ENCODE results near the gene ARPC4. TPM values are rescaled to one million over a fixed set of nuclear protein-coding genes. Genes with fewer than 3 reads are reported as not detected.

Gene ARPC4
- total and polyA plus RNA-seq, 10 of the 15 experiments (the other 5 are each of a cell fraction or from before 2014, with no cell fraction given) = 42.0 to 354 (median 268) TPM

DNA sequence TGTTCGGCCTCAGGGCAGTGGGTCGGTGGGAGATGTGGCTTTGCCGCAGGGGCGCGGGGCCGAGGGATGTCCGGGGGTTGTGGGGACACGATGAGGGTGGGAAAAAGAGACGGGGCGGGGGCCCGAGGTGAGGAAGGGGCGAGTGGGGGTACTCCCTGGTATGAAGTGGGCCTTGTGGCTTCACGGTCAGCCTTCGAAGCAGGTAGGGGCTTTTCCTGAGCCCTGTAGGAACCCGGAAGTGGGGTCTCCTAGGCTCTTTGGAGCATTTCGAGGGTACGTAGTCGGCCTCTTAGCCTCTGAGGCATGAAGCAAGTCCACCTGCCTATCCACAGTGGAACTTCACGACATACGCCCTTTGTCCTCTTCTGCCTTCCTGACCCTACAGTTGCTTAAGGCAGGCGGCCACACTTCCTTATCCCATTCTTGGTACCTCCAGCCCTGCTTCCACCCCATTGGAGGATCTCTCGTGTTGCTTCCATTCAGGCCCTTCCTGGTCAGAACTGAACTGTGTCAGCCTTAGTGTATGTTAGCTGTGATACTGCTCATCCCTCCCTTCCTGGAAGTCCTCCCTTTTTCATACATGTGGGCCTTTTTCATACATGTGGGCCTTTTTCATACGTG is 389 bp downstream of the ARPC4 start:
- ChIA-PET POLR2A (interaction anchor here (0.8 to 2.0 kb wide), 12 partner anchors 10 to 431 kb away, joined by 3 to 20 read pairs (median 8); partner anchors contain the start of genes BRPF1, MTMR14, OGG1 and SETD5), SMC1A (ENCODE audit: uncharacterized antibody, unreplicated experiment) (interaction anchor here (0.6 to 1.8 kb wide), 7 partner anchors 22 to 1850 kb away, joined by 3 to 11 read pairs (median 3); partner anchors contain the start of genes JAGN1, OGG1 and VGLL4), RAD21 (ENCODE audit: unreplicated experiment) (interaction anchor here (0.6 to 1.4 kb wide), 11 partner anchors 11 to 233 kb away, joined by 3 to 10 read pairs (median 5); partner anchors contain the start of genes BRPF1, CRELD1, FANCD2 and OGG1), CTCF (interaction anchor here (0.6 to 1.6 kb wide), 10 partner anchors 11 to 399 kb away, joined by 3 to 6 read pairs (median 4); partner anchors contain the start of genes MTMR14 and OGG1)
- peaks cover 6% of the 10 kb centered on the region; the same call in 1 of the 2 replicates for H4K20me1 ChIP-seq (ENCODE audit: control insufficient read depth, insufficient read depth)
- intact Hi-C loops (cut with micrococcal nuclease; ENCODE audit: unreplicated experiment) = loop anchor here (5.0 kb wide), 3 partner anchors 61 to 141 kb away; partner anchors contain the start of genes BRPF1 and CRELD1
- H3K27me3 ChIP-seq (replicated peaks in 1 of 2; ENCODE audit: control insufficient read depth in 2 of 2, insufficient read depth in 2 of 2, low read length in 1 of 2) = no peaks in the 10 kb centered on the region
- BruUV-seq (replicated peaks) = TSS peak; percentile 67
- FAIRE-seq = no peak
- H3K9me3 ChIP-seq (replicated peaks; ENCODE audit: control insufficient read depth, insufficient read depth, low read length) = no peaks in the 10 kb centered on the region
- peak overlapping the region; percentile 97 for H3K9ac ChIP-seq (ENCODE audit: control insufficient read depth, insufficient read depth, low read length)
- DNase-seq (ENCODE audit: low read depth, low spot score) = no peak
- in situ Hi-C loops (cut with MboI) = no loop called here
- H3K4me1 ChIP-seq (ENCODE audit: control insufficient read depth, insufficient read depth, low read length) = peaks cover 14% of the 10 kb centered on the region
- peak overlapping the region; percentile 36 for H3K4me2 ChIP-seq (ENCODE audit: control insufficient read depth, insufficient read depth)
- H3K79me2 ChIP-seq (ENCODE audit: control insufficient read depth, insufficient read depth, low read length) = peaks cover 68% of the 10 kb centered on the region
- ATAC-seq = peak; percentile 49
- 1% methylated on average over 22 of the region's 23 CpGs for WGBS (ENCODE audit: insufficient coverage, insufficient replicate concordance, low lambda C conversion rate, missing lambda C conversion rate)
- H3K36me3 ChIP-seq (ENCODE audit: control insufficient read depth in 2 of 2, insufficient read depth in 2 of 2, low read length in 1 of 2) = peaks cover 11 to 26% of the 10 kb centered on the region in 2 experiments
- H3K27ac ChIP-seq (ENCODE audit: control insufficient read depth, insufficient read depth) = peak overlapping the region; percentile 99
- H2AFZ ChIP-seq (ENCODE audit: control insufficient read depth, low read depth, low read length) = no peak overlapping the region
- peak overlapping the region; percentile 89 for H3K4me3 ChIP-seq
- TF ChIP-seq POLR2AphosphoS5 (IDR thresholded peaks at IDR 0.05; ENCODE audit: low read length) (peak; percentile 92), ATF7 (IDR thresholded peaks at IDR 0.05; ENCODE audit: low read depth) (no peak), FOXK2 (IDR thresholded peaks at IDR 0.05) (no peak), DPF2 (IDR thresholded peaks at IDR 0.05) (no peak), IKZF1 (conservative IDR thresholded peaks at IDR 0.05) (no peak; the same call in 1 of the 2 replicates), JUND (IDR thresholded peaks at IDR 0.05; ENCODE audit: low read depth, low read length) (no peak), ZZZ3 (IDR thresholded peaks at IDR 0.05; ENCODE audit: control insufficient read depth, insufficient read length, low read depth) (no peak), SREBF1 (IDR thresholded peaks at IDR 0.05; ENCODE audit: low read length) (no peak), PAX5 (IDR thresholded peaks at IDR 0.05; ENCODE audit: borderline replicate concordance, low read depth, low read length) (no peak), EZH2 (IDR thresholded peaks at IDR 0.05; ENCODE audit: borderline replicate concordance, control insufficient read depth, low read depth, low read length) (no peak), NFIC (IDR thresholded peaks at IDR 0.05; ENCODE audit: low read depth, low read length) (no peak), ESRRA (IDR thresholded peaks at IDR 0.05; ENCODE audit: low read length) (no peak), YY1 (IDR thresholded peaks at IDR 0.05; ENCODE audit: low read depth, low read length) (0 out of 2 replicates have a peak, but pooled peaks have one; percentile 8), EGR1 (IDR thresholded peaks at IDR 0.05; ENCODE audit: borderline replicate concordance in 1 of 2, low read depth in 2 of 2, low read length in 2 of 2) (no peak), CREB1 (IDR thresholded peaks at IDR 0.05; ENCODE audit: low read depth) (no peak), CBFB (IDR thresholded peaks at IDR 0.05; ENCODE audit: low read depth) (no peak; the same call in 1 of the 2 replicates), NR2C1 (IDR thresholded peaks at IDR 0.05) (no peak), SPI1 (IDR thresholded peaks at IDR 0.05; ENCODE audit: borderline replicate concordance, insufficient read depth, low read depth, low read length) (peak; percentile 46; the same call in 1 of the 2 replicates), POLR2A (IDR thresholded peaks at IDR 0.05; ENCODE audit: low read depth, low read length) (peak; percentile 52), BRCA1 (IDR thresholded peaks at IDR 0.05; ENCODE audit: low read depth, low read length) (no peak), KLF5 (IDR thresholded peaks at IDR 0.05; ENCODE audit: partially characterized antibody) (no peak)
- TF ChIP-seq, protein P1, sequence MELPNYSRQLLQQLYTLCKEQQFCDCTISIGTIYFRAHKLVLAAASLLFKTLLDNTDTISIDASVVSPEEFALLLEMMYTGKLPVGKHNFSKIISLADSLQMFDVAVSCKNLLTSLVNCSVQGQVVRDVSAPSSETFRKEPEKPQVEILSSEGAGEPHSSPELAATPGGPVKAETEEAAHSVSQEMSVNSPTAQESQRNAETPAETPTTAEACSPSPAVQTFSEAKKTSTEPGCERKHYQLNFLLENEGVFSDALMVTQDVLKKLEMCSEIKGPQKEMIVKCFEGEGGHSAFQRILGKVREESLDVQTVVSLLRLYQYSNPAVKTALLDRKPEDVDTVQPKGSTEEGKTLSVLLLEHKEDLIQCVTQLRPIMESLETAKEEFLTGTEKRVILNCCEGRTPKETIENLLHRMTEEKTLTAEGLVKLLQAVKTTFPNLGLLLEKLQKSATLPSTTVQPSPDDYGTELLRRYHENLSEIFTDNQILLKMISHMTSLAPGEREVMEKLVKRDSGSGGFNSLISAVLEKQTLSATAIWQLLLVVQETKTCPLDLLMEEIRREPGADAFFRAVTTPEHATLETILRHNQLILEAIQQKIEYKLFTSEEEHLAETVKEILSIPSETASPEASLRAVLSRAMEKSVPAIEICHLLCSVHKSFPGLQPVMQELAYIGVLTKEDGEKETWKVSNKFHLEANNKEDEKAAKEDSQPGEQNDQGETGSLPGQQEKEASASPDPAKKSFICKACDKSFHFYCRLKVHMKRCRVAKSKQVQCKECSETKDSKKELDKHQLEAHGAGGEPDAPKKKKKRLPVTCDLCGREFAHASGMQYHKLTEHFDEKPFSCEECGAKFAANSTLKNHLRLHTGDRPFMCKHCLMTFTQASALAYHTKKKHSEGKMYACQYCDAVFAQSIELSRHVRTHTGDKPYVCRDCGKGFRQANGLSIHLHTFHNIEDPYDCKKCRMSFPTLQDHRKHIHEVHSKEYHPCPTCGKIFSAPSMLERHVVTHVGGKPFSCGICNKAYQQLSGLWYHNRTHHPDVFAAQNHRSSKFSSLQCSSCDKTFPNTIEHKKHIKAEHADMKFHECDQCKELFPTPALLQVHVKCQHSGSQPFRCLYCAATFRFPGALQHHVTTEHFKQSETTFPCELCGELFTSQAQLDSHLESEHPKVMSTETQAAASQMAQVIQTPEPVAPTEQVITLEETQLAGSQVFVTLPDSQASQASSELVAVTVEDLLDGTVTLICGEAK (IDR thresholded peaks at IDR 0.05; ENCODE audit: borderline replicate concordance) = peak; percentile 7; the same call in 1 of the 2 replicates
